Right lobe of liver (tissue), 6 donors: Measurements from ENCODE around the gene MROH8. TPM values are rescaled to one million over a fixed set of nuclear protein-coding genes. Genes with fewer than 3 reads are reported as not detected.

Source experiments
- ATAC-seq, 4 donors: fragments of 200-7000 bp; cut with Tn5 transposase; one replicate each; pipeline ENCODE4 v1.9.1; 2020; ENCODE audit warnings: mild to moderate bottlenecking in 4 of 4, moderate library complexity in 4 of 4
- DNase-seq, 3 donors: peaks; one replicate each; pipeline ENCODE4 v3.0.0-alpha.2; 2020
- H3K27ac ChIP-seq, 3 donors: fragments of 200-600 bp; one replicate each; pipeline ENCODE4 v1.8.0; 2022
- H3K27me3 ChIP-seq, 2 donors: fragments of 200-600 bp; one replicate each; pipeline ENCODE4 v1.8.0; 2022
- H3K36me3 ChIP-seq, 4 donors: fragments of 200-600 bp; sonication (generic) in 1 of 4; one replicate each; pipeline versions ENCODE4 v1.5.1 to v1.8.0; 2017 to 2022; ENCODE audit warnings: control low read depth in 1 of 4
- H3K4me1 ChIP-seq, 4 donors: fragments of 200-600 bp; sonication (generic) in 1 of 4; one replicate each; pipeline versions ENCODE4 v1.5.1 to v1.8.0; 2017 to 2022; ENCODE audit warnings: control low read depth in 1 of 4
- H3K4me3 ChIP-seq, 3 donors: fragments of 200-600 bp; one replicate each; pipeline ENCODE4 v1.8.0; 2022
- H3K9me3 ChIP-seq, 4 donors: fragments of 200-600 bp; sonication (generic) in 1 of 4; one replicate each; pipeline versions ENCODE4 v1.5.1 to v1.8.0; 2017 to 2022; ENCODE audit warnings: control low read depth in 1 of 4
- POLR2A ChIP-seq: fragments of 450-650 bp; IDR thresholded peaks from one replicate; pipeline ENCODE4 v1.6.1; 2017; ENCODE audit warnings: antibody characterized with exemption, mild to moderate bottlenecking
- WGBS: methylation state at CpG from one replicate; pipeline ENCODE4 v1.1.6; 2018; ENCODE audit warnings: low coverage, low lambda C conversion rate; ENCODE audit not compliant: insufficient coverage; ENCODE audit errors: missing lambda C conversion rate; 5-methylcytosine and 5-hydroxymethylcytosine counted together
- intact Hi-C, 2 donors: fragments of 100-400 bp; cut with DNase I; formaldehyde crosslinking; loops; one replicate each; pipeline versions ENCODE4 v1.11.2 to v1.14.1; 2022
- total RNA-seq, 6 experiments: library from RNA; depleted of rRNA in 2 of 6; stranded (reverse); fragments of >200 nt in 2 of 6; fragmentation: NEBNext Ultra II Directional in 3 of 6; extraction: Animal tissue kit (Norgen Biotek cat#: 25700) in 3 of 6; gene quantifications; one replicate each; pipeline versions ENCODE4 v1.1.0 to v1.2.4, GENCODE V29; 2016 to 2023
- TF ChIP-seq, protein P1 (sequence below), 4 donors: fragments of 200-600 bp in 3 of 4; fragments of 450-650 bp in 1 of 4; IDR thresholded peaks; one replicate each; pipeline versions ENCODE4 v1.5.1 to v1.8.0; 2016 to 2022; ENCODE audit warnings: antibody characterized with exemption in 4 of 4, mild to moderate bottlenecking in 2 of 4
- donor health status: DM: no; HTN: yes; CAD: no.
- donor health status: DM: no; HTN: no; CAD: no.
- donor health status: DM: no; HTN: no; CAD: no.
- donor health status: DM: no; HTN: yes; CAD: no.
- donor health status: DM: no; HTN: yes; CAD: no.

Gene MROH8
- total RNA-seq, 6 experiments from 2014 or later = 1.1 to 5.2 (median 2.2) TPM

DNA sequence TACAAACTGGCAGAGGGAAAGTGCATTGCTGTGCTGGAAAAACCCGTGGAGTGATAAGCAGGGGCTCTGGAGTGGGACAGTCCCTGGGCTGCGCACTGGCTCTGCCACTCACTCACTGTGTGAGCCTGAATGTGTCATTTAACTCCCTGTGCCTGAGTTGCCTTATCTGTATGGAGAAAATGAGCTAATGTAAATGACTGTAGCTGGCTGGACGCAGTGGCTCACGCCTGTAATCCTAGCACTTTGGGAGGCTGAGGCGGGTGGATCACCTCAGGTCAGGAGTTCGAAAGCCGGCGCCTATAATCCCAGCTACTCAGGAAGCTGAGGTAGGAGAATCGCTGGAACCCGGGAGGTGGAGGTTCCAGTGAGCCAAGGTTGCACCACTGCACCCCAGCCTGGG, 18.7 kb downstream of the MROH8 start:
- H3K27ac ChIP-seq = no peak overlapping the region
- H3K4me1 ChIP-seq = peaks cover 0 to 11% (median 3%) of the 10 kb centered on the region in 4 donors
- 82% methylated on average over 10 of the region's 10 CpGs for WGBS
- intact Hi-C loops = no loop called here
- TF ChIP-seq, protein P1, sequence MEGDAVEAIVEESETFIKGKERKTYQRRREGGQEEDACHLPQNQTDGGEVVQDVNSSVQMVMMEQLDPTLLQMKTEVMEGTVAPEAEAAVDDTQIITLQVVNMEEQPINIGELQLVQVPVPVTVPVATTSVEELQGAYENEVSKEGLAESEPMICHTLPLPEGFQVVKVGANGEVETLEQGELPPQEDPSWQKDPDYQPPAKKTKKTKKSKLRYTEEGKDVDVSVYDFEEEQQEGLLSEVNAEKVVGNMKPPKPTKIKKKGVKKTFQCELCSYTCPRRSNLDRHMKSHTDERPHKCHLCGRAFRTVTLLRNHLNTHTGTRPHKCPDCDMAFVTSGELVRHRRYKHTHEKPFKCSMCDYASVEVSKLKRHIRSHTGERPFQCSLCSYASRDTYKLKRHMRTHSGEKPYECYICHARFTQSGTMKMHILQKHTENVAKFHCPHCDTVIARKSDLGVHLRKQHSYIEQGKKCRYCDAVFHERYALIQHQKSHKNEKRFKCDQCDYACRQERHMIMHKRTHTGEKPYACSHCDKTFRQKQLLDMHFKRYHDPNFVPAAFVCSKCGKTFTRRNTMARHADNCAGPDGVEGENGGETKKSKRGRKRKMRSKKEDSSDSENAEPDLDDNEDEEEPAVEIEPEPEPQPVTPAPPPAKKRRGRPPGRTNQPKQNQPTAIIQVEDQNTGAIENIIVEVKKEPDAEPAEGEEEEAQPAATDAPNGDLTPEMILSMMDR (IDR thresholded peaks at IDR 0.05) = no peak
- no peaks in the 10 kb centered on the region for H3K9me3 ChIP-seq
- no peaks in the 10 kb centered on the region for H3K36me3 ChIP-seq
- no peak for ATAC-seq
- H3K27me3 ChIP-seq = no peaks in the 10 kb centered on the region
- H3K4me3 ChIP-seq = no peak overlapping the region
- DNase-seq = no peak

- Histone ChIP-seq H3K4me3 (no peak overlapping the region), H3K27ac (no peak overlapping the region), H3K36me3 (no peaks in the 10 kb centered on the region), H3K27me3 (no peaks in the 10 kb centered on the region), H3K9me3 (no peaks in the 10 kb centered on the region), H3K4me1 (peaks cover 0 to 12% (median 3%) of the 10 kb centered on the region in 4 donors)
- ATAC-seq = no peak
- no peak for TF ChIP-seq POLR2A
- TF ChIP-seq, protein P1 (IDR thresholded peaks at IDR 0.05) = no peak
- WGBS = 89% methylated on average over 4 of the region's 4 CpGs
- intact Hi-C loops = no loop called here
- DNase-seq = no peak
Observed at GRCh38 chr20:37158248-37158647, 21.1 kb downstream of the MROH8 start.

- intact Hi-C loops = no loop called here
- H3K9me3 ChIP-seq = no peaks in the 10 kb centered on the region
Observed at GRCh38 chr20:37155987-37156386, 23.4 kb downstream of the MROH8 start.

GRCh38 chr20:37154684-37155298, 24.6 kb downstream of the MROH8 start:
- no peak for DNase-seq
- H3K27me3 ChIP-seq = no peaks in the 10 kb centered on the region
- intact Hi-C loops = no loop called here
- ATAC-seq = no peak
- H3K4me3 ChIP-seq = no peak overlapping the region
- no peak for TF ChIP-seq POLR2A
- TF ChIP-seq, protein P1 (IDR thresholded peaks at IDR 0.05) = no peak
- peaks cover 0 to 12% (median 3%) of the 10 kb centered on the region in 4 donors for H3K4me1 ChIP-seq
- H3K27ac ChIP-seq = no peak overlapping the region
- no peaks in the 10 kb centered on the region for H3K9me3 ChIP-seq
- H3K36me3 ChIP-seq = no peaks in the 10 kb centered on the region
- WGBS = 97% methylated on average over 3 of the region's 6 CpGs

More at GRCh38 chr20:37155987-37156386, 23.4 kb downstream of the MROH8 start:
- DNase-seq = no peak
- WGBS = 89% methylated on average over 9 of the region's 9 CpGs
- peaks cover 0 to 12% (median 3%) of the 10 kb centered on the region in 4 donors for H3K4me1 ChIP-seq
- no peak for TF ChIP-seq POLR2A
- TF ChIP-seq, protein P1 (IDR thresholded peaks at IDR 0.05) = no peak
- H3K27me3 ChIP-seq = no peaks in the 10 kb centered on the region
- no peak overlapping the region for H3K27ac ChIP-seq
- H3K4me3 ChIP-seq = no peak overlapping the region
- H3K36me3 ChIP-seq = no peaks in the 10 kb centered on the region
- ATAC-seq = peak; percentile 45 to 81 (median 57)
